GM21529 (cell line): Measurements from ENCODE around the gene GNMT.

ENCODE experiments used
- ATAC-seq: cut with Tn5 transposase; IDR thresholded peaks from one replicate; pipeline ENCODE4 v1.9.1; 2021; ENCODE audit not compliant: unreplicated experiment

The GNMT gene

DNA sequence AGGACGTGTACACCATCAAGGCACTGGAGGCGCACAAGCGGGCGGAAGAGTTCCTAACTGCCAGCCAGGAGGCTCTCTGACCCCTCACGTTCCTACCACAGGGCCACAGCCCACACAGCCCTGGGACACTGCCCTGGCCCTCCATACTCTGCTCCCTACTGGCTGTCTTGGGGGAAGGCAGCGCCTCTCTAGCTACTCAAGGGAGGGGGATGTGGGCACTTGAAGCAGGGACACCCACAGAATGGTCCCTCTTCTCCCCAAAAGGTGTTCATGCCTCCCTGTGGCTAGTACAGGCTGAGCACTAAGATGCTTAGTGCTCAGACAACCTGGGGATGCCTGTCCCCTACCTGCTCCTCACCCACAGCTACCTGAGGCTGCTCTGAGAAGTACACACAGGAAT lies 50.7 kb downstream of the GNMT start:
- ATAC-seq, result no peak

DNA sequence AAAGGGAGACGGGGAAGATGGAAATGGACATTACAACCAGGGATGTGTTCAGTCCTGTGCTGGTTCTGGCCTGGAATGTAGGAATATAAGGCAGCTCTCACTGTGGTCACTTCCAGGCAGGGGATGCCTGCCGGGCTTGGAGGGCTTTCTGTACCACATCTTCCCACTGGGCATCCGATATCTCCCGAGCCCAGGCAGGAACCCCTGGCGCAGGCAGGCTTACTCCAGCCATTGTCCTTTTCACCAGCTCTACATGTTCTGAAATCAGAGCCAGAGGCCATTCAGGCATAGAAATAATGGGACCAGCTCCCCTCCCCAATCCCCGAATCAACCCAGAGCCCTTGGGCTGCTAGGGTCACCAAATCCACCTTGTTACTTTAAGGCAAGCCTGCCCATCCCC lies 51.8 kb downstream of the GNMT start:
- no peak for ATAC-seq

DNA sequence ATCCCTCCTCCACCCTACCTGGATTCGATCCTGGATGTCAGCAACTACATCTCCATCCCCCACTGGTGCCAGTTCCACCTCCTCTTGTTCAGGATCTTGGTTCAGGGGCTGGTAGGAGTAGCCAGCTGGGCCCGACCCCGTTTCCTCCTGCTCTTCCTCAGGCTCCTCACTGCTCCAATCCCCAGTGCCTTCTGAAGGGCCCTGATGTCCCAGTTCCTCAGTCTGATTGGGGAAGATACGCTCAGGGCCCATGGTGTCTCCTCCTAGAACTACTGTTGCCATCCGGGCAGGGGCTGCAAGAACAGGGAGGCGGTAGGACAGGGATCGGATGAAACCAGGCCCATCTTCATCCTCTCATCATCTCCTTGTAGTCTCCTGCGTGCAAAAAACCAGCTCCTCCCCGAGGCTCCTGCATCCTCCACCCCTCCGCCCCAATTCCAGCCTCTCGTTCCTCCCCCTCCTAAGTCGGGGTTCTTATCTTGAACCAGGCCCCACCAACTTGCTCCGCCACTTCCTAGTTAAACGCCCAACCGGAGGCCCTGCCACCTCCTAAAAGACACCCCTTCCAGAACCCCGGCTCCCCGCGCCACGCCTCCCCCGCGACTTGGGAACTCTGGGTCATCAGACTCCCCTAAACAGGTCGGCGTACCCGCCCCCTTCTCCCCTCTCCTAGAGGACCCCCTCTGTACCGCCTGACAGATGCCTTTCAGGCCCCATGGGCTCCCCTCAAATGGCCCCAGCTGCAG lies 52.7 kb downstream of the GNMT start:
- ATAC-seq, result peak; percentile 2
